CD4-positive, alpha-beta T cell treated with Interleukin-12 subunit alpha and Interleukin-12 subunit beta, for 1 hour (primary cell): ENCODE data around the gene TMEM258.
A peak's percentile ranks its signal among the peaks of the same experiment; 100 is the strongest.

Source experiments
- DNase-seq: peaks from one replicate; pipeline ENCODE4 v3.0.0-alpha.2; 2020

The TMEM258 gene

GRCh38 chr11:61774411-61774810 lies 18.0 kb downstream of the TMEM258 start:
- DNase-seq: no peak

GRCh38 chr11:61773809-61774208 lies 18.6 kb downstream of the TMEM258 start:
- DNase-seq: no peak

- no peak for DNase-seq
Observed at GRCh38 chr11:61773356-61773755, 19.0 kb downstream of the TMEM258 start.

GRCh38 chr11:61771985-61772455 lies 20.4 kb downstream of the TMEM258 start:
- DNase-seq: no peak

- DNase-seq: no peak
Observed at GRCh38 chr11:61771195-61771894, 21.1 kb downstream of the TMEM258 start.

GRCh38 chr11:61769946-61770683 lies 22.3 kb downstream of the TMEM258 start:
- no peak for DNase-seq

- no peak for DNase-seq
Observed at GRCh38 chr11:61769169-61769920, 23.1 kb downstream of the TMEM258 start.

- DNase-seq: no peak
Observed at GRCh38 chr11:61768376-61769076, 23.9 kb downstream of the TMEM258 start.

- no peak for DNase-seq
Observed at GRCh38 chr11:61766353-61766841, 26.0 kb downstream of the TMEM258 start.

GRCh38 chr11:61765550-61766253 lies 26.7 kb downstream of the TMEM258 start:
- DNase-seq: no peak

GRCh38 chr11:61764606-61765260 lies 27.7 kb downstream of the TMEM258 start:
- DNase-seq: no peak

GRCh38 chr11:61763930-61764605 lies 28.3 kb downstream of the TMEM258 start:
- no peak for DNase-seq

- no peak for DNase-seq
Observed at GRCh38 chr11:61762798-61763197, 29.6 kb downstream of the TMEM258 start.

- no peak for DNase-seq
Observed at GRCh38 chr11:61762223-61762615, 30.2 kb downstream of the TMEM258 start.

- DNase-seq: no peak
Observed at GRCh38 chr11:61761440-61762222, 30.8 kb downstream of the TMEM258 start.

- no peak for DNase-seq
Observed at GRCh38 chr11:61760946-61761345, 31.5 kb downstream of the TMEM258 start.

- DNase-seq: no peak
Observed at GRCh38 chr11:61757213-61757862, 35.1 kb downstream of the TMEM258 start.

- peak; percentile 12 for DNase-seq
Observed at GRCh38 chr11:61756452-61757212, 35.8 kb downstream of the TMEM258 start.

- no peak for DNase-seq
Observed at GRCh38 chr11:61756147-61756451, 36.3 kb downstream of the TMEM258 start.
